ENCODE data around the gene COL6A1.

The COL6A1 gene

GRCh38 chr21:45962531-45963231, 18.9 kb upstream of the COL6A1 start:
- Histone ChIP-seq H3K27ac (no peak overlapping the region), H3K4me3 (IDR thresholded peaks at IDR 0.05; ENCODE audit: insufficient read depth, low read depth, low read length) (no peak overlapping the region), H4K20me1 (ENCODE audit: insufficient read depth) (no peaks in the 10 kb centered on the region), H3K36me3 (ENCODE audit: insufficient read depth) (no peaks in the 10 kb centered on the region), H3K4me1 (ENCODE audit: low read depth, poor library complexity, severe bottlenecking) (no peaks in the 10 kb centered on the region), H2AFZ (ENCODE audit: low read depth) (no peak overlapping the region), H3K79me2 (ENCODE audit: insufficient read depth, low read depth) (no peaks in the 10 kb centered on the region), H3K9ac (no peak overlapping the region), H3K4me2 (no peak overlapping the region), H3K27me3 (ENCODE audit: insufficient read depth, low read depth) (peaks cover 51% of the 10 kb centered on the region; the same call in 1 of the 2 replicates)
- no peak for TF ChIP-seq CTCF (conservative IDR thresholded peaks at IDR 0.05; ENCODE audit: low read depth, low read length)

GRCh38 chr21:45963232-45963570, 18.4 kb upstream of the COL6A1 start:
- H3K79me2 ChIP-seq (ENCODE audit: insufficient read depth, low read depth), result no peaks in the 10 kb centered on the region
- peaks cover 46% of the 10 kb centered on the region; the same call in 1 of the 2 replicates for H3K27me3 ChIP-seq (ENCODE audit: insufficient read depth, low read depth)
- no peak overlapping the region for H3K27ac ChIP-seq
- no peak overlapping the region for H3K4me2 ChIP-seq
- H4K20me1 ChIP-seq (ENCODE audit: insufficient read depth), result no peaks in the 10 kb centered on the region
- no peaks in the 10 kb centered on the region for H3K4me1 ChIP-seq (ENCODE audit: low read depth, poor library complexity, severe bottlenecking)
- H3K4me3 ChIP-seq (IDR thresholded peaks at IDR 0.05; ENCODE audit: insufficient read depth, low read depth, low read length), result no peak overlapping the region
- no peak for TF ChIP-seq CTCF (conservative IDR thresholded peaks at IDR 0.05; ENCODE audit: low read depth, low read length)
- no peak overlapping the region for H2AFZ ChIP-seq (ENCODE audit: low read depth)
- no peaks in the 10 kb centered on the region for H3K36me3 ChIP-seq (ENCODE audit: insufficient read depth)
- no peak overlapping the region for H3K9ac ChIP-seq

GRCh38 chr21:45964649-45965048, 16.9 kb upstream of the COL6A1 start:
- Histone ChIP-seq H3K36me3 (ENCODE audit: insufficient read depth) (no peaks in the 10 kb centered on the region), H3K27ac (no peak overlapping the region), H2AFZ (ENCODE audit: low read depth) (no peak overlapping the region), H3K4me3 (IDR thresholded peaks at IDR 0.05; ENCODE audit: insufficient read depth, low read depth, low read length) (no peak overlapping the region), H3K9ac (no peak overlapping the region), H4K20me1 (ENCODE audit: insufficient read depth) (no peaks in the 10 kb centered on the region), H3K4me2 (no peak overlapping the region), H3K4me1 (ENCODE audit: low read depth, poor library complexity, severe bottlenecking) (no peaks in the 10 kb centered on the region), H3K27me3 (ENCODE audit: insufficient read depth, low read depth) (peaks cover 36% of the 10 kb centered on the region; the same call in 1 of the 2 replicates), H3K79me2 (ENCODE audit: insufficient read depth, low read depth) (no peaks in the 10 kb centered on the region)
- no peak for TF ChIP-seq CTCF (conservative IDR thresholded peaks at IDR 0.05; ENCODE audit: low read depth, low read length)

GRCh38 chr21:45965084-45965809, 16.3 kb upstream of the COL6A1 start:
- no peaks in the 10 kb centered on the region for H4K20me1 ChIP-seq (ENCODE audit: insufficient read depth)
- no peak overlapping the region for H3K4me2 ChIP-seq
- H3K79me2 ChIP-seq (ENCODE audit: insufficient read depth, low read depth), result no peaks in the 10 kb centered on the region
- no peak overlapping the region for H2AFZ ChIP-seq (ENCODE audit: low read depth)
- H3K9ac ChIP-seq, result no peak overlapping the region
- no peak for TF ChIP-seq CTCF (conservative IDR thresholded peaks at IDR 0.05; ENCODE audit: low read depth, low read length)
- H3K27me3 ChIP-seq (ENCODE audit: insufficient read depth, low read depth), result peaks cover 38% of the 10 kb centered on the region; the same call in 1 of the 2 replicates
- H3K27ac ChIP-seq, result no peak overlapping the region
- no peak overlapping the region for H3K4me3 ChIP-seq (IDR thresholded peaks at IDR 0.05; ENCODE audit: insufficient read depth, low read depth, low read length)
- no peaks in the 10 kb centered on the region for H3K4me1 ChIP-seq (ENCODE audit: low read depth, poor library complexity, severe bottlenecking)
- no peaks in the 10 kb centered on the region for H3K36me3 ChIP-seq (ENCODE audit: insufficient read depth)

Data from KMS-11 (cell line).